Measurements from ENCODE around the gene FOLR2.

FOLR2 gene

GRCh38 chr11:72243173-72244059, 26.8 kb downstream of the FOLR2 start:
- no peak for TF ChIP-seq CTCF (IDR thresholded peaks at IDR 0.05; ENCODE audit: extremely low read depth, missing control alignments)
- DNase-seq (ENCODE audit: low spot score), result peak; percentile 36

- no peak for DNase-seq (ENCODE audit: low spot score)
- no peak for TF ChIP-seq CTCF (IDR thresholded peaks at IDR 0.05; ENCODE audit: extremely low read depth, missing control alignments)
Observed at GRCh38 chr11:72244060-72244360, 27.4 kb downstream of the FOLR2 start, which contains the start of gene PHOX2A. TSS of gene PHOX2A (minus strand) at chr11:72244176. CDS start at chr11:72244004, 172 bp downstream.

- no peak for TF ChIP-seq CTCF (IDR thresholded peaks at IDR 0.05; ENCODE audit: extremely low read depth, missing control alignments)
- peak; percentile 37 for DNase-seq (ENCODE audit: low spot score)
Observed at GRCh38 chr11:72244361-72245262, 28.0 kb downstream of the FOLR2 start.

GRCh38 chr11:72245263-72245816, 28.7 kb downstream of the FOLR2 start:
- peak; percentile 27 for DNase-seq (ENCODE audit: low spot score)

GRCh38 chr11:72247584-72247983, 31.0 kb downstream of the FOLR2 start:
- DNase-seq (ENCODE audit: low spot score), result no peak
- no peak for TF ChIP-seq CTCF (IDR thresholded peaks at IDR 0.05; ENCODE audit: extremely low read depth, missing control alignments)

More at GRCh38 chr11:72245263-72245816, 28.7 kb downstream of the FOLR2 start:
- no peak for TF ChIP-seq CTCF (IDR thresholded peaks at IDR 0.05; ENCODE audit: extremely low read depth, missing control alignments)

GRCh38 chr11:72249961-72250360, 33.4 kb downstream of the FOLR2 start:
- TF ChIP-seq CTCF (IDR thresholded peaks at IDR 0.05; ENCODE audit: extremely low read depth, missing control alignments), result no peak
- no peak for DNase-seq (ENCODE audit: low spot score)

Measured in GM20000 (cell line).